HG03280 (cell line): ENCODE data around the gene ZDHHC22.
"Not testable (repeated sequence)": the region's sequence is repeated elsewhere in the genome, so short reads cannot be mapped to it uniquely, and the experiment has no call there.

Experiments used
- ATAC-seq: cut with Tn5 transposase; IDR thresholded peaks from one replicate; pipeline ENCODE4 v1.9.1; 2021; ENCODE audit warnings: mild to moderate bottlenecking, moderate library complexity; ENCODE audit not compliant: unreplicated experiment

ZDHHC22 gene, protein sequence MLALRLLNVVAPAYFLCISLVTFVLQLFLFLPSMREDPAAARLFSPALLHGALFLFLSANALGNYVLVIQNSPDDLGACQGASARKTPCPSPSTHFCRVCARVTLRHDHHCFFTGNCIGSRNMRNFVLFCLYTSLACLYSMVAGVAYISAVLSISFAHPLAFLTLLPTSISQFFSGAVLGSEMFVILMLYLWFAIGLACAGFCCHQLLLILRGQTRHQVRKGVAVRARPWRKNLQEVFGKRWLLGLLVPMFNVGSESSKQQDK

DNA sequence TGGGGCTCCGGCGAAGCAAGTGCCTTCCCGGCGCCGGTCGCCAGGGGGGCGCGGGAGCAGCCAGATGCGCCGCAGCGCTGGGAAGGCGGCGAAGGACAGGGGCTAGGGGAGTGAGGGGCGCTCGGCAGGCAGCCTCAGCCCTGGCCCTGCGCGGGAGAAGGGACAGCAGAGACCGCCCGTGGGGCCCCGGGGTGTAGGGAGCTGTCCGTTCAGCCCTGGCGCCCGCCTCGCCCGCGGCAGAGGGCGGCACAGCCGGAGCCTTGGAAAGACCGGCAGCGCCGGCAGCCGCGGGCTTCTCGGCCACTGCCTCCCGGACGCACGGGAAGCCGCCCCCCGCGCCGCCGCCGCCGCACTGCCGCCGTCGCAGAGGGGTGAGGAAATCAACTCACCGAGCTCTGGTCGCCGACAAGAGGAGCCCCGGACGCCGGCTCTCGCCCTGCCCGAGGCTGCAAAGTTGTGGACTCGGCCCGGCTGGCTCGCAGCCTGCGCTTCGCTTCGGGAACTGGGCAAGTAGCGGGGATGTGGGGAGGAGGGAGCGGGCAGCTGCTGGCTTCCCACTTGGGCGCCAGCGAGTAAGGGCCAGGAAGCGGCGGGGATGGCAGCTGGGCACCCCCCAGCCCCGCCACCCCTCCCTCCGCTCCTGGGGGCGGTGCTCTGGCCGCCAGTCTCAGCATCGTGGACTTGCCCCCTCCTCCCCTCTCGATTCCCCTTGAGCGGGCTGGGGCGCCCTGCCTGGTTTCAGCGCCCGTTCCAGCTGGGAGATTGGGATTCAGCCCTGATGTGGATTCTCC, at the start of gene ZDHHC22:
TSS of gene ZDHHC22 (minus strand) at position 578 of the 791 bp plus-strand sequence. CDS start 2,053 bp downstream, outside the sequence.
- ATAC-seq = no peak

DNA sequence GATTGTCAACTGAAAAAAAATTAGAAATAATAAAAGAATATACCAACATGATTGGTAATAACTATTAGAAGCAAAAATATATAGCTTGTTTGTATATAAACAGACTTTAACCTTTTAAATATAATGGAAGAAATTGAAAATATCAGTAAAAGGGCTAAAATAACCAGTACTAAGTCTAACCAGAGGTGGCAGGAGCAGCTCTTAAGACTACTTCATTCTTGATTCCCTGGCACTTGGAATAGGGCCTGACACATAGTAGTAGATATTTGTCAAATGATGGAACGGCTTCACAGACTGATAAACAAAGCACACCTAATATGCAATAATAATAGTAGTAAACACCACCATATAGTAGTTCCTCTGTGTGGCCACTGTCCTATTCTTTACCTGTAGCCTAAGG, 49.4 kb upstream of the ZDHHC22 start:
- ATAC-seq = no peak

DNA sequence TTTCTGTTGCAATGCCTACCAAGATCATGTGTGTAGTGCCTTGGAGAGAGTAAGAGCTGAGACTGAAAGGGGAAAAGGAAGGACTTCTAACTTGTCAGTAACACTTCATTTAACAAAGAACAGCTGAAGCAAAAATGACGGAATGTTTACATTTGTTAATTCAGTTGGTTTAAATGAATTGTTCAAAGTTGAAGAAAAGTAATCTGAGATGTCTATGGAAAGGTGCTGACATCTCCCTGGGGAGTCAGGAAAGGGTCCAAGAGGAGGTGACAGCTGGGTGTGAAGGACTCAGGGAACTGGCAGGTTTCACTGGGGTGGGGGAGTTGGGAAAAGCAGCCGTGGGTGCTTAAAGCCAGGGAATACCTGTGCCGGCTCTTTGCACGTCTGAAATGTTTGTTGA, 47.9 kb upstream of the ZDHHC22 start:
- no peak for ATAC-seq

DNA sequence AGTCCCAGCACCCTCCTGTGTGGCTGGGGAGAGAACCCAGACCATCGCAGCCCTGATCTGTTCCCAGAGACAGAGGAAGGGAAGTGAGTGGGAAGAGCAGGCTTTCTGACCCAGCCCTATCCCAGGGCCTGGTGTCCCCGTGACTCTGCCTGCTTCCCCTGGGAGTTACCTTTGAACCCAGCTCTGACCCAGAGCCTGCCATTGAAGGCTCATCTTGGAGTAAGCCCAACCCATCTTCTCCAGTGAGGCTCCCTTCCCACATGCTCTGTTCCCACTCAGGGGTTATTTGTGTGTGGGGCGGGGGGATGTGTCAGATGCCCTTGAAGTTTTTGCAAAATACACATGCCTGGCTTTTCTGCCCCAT, 46.0 kb upstream of the ZDHHC22 start:
- no peak for ATAC-seq

DNA sequence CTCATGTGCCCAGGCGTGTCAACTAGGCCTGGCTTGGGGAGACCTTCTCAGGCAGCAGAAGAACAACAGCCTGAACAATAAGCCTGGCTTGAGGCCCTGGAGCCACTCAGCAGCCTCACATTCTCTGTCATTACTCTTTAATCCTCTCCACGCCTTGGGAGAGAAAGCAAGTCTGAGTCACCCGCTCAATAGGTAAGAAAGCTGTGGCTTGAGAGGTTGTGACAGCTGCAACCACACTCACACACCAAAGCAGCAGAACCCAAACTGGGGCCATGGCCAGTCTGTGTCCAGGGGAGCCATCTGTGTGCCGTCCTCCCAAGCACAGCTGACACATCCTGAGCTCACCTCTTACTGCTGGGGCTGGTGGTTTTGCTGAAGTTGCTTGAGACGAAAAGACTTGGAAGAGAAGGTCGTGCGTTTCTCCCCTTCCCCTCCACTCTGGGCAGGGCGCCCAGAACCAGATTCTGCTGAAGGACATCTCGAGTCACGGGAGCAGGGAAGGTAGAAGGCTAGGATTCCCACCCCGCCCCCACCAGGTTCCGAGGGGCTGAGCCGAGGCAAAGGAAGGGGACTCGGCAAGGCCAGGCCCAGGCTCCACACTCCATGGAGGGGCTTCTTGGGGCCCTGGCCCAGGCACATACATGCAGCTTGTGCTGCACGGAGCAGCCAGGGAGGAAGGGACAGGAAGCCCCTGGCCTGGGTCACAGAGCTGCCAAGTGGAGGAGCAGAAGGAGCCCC, 45.5 kb upstream of the ZDHHC22 start:
- ATAC-seq = no peak

DNA sequence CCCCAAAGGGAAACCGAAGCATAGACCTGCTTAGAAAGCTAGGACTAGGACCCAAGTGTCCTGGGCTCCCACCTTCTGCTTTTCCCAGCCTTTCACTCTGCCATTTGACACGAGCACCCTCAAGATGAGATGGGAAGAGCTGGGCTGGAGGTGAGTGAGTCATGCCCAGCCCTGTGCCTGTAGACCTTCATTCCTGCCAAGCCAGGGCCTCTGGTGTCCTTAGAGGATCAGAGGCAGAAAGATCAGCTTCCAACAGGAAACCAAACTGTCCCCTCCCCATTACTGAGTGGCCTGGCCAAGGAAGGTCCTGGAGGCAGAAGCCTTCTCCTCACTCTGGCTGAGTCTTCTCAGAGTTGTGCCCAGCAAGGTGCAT, 43.5 kb upstream of the ZDHHC22 start:
- no peak for ATAC-seq

DNA sequence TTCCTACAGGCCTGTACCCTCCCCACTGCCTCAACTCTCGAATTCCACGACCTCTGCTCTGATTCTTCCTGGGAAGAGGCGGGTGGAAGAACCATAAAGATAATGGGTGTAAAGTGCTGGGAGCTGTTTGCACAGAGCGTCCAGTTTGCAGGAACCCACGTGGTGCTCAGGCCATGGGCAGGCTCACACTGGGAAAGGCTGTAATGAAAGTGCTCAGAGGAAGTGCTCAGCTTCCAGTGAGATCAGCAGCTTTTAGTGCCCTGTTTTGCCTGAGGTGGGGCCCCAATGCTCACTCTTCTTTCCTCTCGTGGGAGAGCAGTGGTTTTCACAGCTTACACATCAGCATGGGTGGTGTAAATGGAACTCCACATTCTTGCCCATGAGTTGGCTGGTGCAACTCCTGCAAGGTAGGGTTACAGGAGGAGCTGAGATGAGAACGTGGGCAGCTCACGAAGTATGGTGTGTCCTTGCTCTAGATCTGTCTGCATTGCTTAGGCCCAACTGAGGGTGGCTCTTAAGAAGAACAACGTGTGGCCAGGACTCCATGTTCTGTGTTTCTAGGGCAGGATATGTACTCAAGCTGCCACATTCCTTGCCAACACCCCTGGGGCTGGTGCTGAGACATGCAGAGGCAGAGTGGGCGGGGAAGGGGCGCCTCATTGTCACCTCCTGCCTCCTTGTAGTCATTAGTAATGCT, 43.0 kb upstream of the ZDHHC22 start:
- no peak for ATAC-seq

DNA sequence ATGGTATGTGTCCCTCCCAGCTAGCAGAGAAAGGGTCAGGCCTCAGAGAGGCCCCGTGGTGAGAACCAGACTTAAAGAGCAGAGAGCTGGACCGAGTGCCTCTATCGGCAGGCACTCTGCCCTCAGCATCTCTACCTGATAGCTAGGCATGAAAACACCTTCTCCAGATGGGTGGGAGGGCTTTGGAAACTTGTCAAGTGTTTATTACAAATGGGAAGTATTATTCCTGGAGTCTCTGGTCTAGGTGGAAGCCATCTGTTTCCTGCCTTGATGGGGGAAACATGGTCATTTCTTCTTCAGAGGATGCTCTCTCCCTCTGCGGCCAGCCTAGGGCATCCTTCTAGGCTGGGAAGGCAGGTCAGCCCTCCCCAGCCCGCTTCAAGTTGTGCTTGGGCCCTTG, 42.3 kb upstream of the ZDHHC22 start:
- no peak for ATAC-seq

DNA sequence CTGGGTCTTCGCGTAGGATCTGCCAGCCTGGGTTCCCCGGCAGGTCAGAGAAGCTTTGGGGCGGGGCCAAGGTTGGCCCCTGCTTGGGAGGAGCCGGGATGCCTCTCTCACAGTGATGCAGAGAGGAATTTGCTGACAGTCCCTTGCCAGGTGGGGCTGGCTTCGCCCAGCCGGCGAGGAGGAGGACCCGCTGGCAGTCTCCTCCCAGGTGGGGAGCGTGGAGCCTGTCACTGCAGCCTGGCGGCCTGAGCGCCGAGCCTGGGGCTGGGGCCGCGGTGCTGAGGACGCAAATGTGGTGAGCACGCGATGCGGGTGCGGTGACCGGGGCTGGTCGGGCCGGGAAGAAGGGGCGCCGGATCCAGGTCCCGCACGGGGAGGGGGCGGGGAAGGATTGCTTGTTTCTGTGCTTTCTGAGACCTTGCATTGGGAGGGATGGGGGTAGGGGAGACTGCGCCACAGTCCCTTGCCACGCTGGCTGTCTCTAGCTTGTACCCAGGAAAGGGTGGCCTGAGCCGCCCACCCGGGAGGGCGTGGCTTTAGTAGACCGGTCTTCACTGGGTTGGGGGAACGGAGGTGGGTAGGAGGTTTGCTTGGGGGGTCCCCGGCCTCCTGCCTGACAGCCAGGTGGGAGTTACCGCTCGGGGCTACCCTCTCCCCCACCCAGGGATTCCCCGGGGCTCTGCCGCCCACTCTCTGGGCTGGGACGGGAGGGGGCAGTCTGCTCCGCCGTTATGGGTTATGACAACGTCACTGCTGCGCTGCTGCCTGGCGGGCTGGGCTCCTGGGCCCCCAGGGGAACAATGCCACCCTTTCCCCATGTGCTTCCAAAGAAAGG, 40.2 kb upstream of the ZDHHC22 start, which contains the start of gene TMEM63C:
TSS of gene TMEM63C (plus strand) at position 196 of the 835 bp plus-strand sequence. CDS start 37,016 bp downstream, outside the sequence.
- ATAC-seq = no peak

DNA sequence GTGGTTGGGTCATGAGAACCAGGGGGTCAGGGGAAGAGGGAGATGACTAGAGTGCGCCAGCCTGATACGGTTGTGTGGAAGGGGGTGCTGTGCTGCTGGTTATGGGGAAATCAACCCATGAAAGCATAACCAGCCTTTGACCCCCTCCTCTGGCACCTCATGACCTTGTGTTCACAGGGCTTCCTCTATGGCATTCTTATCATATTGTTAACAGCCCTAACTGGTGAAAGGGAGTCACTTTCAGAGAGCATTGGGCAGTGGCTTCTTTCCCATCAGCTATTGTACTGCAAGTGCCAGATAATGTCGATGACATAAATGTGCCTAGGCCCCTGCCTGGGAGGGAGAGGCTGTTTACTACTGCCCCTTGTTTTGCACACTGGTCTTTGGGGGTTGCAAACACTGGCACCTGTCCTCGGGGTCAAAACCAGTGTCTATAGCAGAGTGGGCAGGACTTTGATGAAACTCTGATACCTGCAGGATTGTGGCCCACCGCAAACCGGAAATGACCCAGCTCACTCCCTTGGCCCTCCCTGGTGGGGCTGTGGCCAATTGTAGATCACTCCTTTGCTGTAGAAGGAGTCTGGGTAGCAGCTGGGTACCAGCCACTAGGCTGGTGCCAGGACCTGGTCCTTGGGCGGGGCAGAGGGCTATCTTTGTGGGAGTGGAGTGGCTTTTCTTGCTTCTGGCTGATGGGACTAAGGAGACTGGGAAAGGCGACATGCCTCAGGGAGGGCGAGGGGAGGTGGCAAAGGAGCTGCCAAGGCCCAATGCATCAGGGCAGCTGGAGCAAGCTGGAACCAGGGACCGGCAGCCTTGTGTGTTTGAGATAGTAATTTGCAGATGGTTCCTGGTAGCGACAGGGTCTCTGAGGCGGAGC, 39.4 kb upstream of the ZDHHC22 start:
- no peak for ATAC-seq

DNA sequence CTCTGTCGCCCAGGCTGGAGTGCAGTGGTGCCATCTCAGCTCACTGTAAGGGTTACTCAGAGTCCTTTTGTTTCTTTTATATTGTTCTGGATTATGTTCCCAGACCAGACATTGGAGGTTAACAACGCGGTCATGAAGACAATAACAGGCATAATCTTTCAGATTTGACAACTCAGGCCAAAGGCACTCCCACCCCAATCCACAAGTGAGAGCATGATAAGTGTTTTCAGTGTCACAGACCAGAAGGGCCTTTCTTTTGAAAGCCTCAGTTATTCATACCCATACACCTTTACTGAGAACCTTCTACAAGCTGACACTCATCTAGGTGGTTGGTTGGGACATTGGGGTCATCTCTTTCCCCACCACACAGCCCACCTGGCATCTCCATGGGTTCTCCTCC, 37.1 kb upstream of the ZDHHC22 start:
- no peak for ATAC-seq

DNA sequence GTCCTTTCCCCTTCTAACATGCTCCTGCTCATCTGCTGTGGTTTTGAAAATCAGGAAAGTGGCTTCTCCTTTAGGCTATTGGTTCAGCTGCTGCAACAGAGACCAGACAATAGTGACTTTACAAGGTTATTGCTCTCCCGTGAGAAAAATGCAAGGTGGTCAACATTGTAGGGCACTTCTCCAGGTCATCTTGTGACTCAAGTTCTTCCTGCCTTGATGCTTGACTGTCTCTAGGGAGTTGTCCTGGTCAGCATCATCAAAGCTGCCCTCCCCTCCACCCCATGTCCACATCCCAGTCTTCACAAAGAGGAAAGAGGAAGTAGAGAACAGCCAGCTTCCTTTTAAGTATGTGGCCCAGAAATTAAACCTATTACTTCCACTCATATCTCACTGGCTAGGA, 36.1 kb upstream of the ZDHHC22 start:
- no peak for ATAC-seq

DNA sequence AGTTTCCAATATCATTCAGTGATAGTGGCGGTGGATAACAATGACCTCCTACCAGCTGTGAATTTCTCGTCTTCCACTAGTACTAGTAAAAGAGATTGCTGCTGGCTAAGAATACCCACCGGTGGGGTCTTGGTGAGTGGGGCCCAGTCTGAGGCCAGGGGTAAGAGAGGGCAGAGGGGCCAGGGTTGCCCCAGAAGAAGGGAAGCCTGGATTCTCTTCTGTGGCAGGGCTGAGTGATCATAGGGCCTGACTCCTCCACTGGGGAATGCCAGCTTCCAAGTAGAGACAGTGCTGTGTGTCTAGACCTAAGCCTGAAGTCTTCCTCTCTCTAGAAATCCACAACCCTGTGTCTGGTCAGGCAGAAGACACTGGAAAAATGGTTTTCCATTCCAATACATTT, 34.3 kb upstream of the ZDHHC22 start:
- no peak for ATAC-seq

DNA sequence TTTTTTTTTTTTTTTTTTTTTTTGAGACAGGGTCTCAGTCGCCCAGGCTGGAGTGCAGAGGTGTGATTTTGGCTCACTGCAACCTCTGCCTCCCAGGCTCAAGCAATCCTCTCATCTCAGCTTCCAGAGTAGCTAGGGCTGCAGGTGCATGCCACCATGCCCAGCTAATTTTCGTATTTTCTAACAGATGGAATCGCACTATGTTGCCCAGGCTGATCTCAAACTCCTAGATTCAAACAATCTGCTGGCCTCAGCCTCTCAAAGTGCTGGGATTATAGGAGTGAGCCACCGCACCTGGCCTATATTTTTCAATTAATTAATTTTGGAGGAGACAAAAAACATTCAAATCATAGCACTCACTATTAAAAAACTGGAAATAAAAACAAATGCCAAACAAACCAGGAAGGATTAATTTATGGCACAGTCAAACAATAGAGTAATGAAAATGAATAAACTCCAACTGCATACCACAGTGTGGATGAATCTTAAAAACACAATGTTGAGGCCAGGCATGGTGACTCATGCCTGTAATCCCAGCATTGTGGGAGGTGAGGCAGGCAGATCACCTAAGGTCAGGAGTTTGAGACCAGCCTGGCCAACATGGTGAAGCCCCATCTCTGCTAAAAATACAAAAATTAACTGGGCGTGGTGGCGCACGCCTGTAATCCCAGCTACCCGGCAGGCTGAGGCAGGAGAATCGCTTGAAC, 32.5 kb upstream of the ZDHHC22 start:
- ATAC-seq = not testable (repeated sequence)

DNA sequence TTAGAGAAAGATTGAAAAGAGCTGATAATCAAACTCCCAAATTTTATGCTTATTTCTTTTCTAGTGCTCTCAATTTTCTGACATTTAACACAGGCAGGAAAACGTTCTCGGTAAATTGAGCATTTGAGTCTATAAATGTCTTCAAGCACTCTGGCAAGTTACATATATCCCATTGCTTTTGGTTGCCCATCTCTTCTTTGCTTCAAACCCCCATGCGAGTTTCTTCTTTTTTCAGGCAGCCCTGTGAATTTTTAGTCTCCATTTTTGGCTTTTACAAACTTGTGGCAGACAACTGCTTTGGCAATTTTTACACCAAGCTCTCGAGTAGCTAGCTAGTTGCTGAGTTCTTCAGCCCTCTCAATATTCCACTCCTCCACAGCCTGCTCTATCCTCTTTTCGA, 31.3 kb upstream of the ZDHHC22 start:
- ATAC-seq = no peak

DNA sequence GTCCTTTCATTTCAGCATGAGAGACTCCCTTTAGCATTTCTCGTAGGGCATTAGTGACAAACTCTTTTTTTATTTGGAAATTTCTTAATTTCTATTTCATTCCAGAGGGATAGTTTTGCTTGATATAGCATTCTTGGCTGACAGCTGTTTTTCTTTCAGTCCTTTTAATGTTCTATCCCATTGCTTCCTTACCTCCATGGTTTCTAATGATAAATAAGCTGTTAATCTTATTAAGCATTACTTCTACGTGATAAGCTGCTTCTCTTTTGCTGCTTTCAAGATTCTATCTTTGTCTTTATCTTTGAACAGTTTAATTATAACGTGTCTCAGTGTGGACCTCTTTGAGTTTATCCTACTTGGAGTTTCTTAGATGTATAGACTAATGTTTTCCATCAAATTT, 28.5 kb upstream of the ZDHHC22 start:
- ATAC-seq = no peak

DNA sequence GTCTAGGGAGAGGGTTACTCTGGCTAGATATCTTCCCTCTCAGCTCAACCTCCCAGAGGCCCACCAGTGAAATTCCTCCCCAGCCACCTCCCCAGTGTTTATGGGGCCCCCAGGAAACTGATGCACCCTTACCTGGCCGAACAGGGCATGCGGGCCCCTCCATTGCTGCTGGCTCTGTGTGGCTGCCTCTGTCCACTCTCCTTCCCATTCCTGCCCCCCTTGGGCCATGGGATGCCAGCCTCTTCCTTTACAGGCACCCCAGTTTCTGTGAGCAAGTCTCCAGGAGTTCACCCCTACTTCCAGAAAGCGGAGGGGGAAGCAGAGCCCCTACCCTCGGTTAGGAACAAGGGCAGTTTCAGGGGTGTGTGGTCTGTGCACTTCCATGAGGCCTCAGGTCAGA, 19.4 kb upstream of the ZDHHC22 start:
- no peak for ATAC-seq

DNA sequence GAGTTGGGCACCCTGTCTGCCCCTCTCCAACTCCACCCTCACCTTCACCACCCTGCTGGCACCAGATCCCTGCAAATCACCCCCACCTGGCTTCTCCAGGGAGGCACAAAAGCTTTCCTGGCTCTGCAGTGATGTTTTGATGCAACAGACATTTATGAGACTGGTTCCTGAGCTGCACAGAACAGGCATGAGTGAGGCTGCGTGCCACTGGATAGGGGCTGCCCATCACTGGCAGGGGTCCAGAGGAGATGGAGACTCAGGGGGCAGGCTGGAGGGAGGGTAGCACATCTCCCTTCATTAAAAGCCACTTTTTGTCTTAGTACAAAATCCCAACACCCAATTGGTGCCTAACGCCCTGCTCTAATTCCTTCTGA, 17.3 kb upstream of the ZDHHC22 start:
- ATAC-seq = no peak
